CD4-positive, alpha-beta T cell treated with Interleukin-4 for 1 hour (primary cell): ENCODE results near the gene MED1.
"Not testable (repeated sequence)": the region's sequence is repeated elsewhere in the genome, so short reads cannot be mapped to it uniquely, and the experiment has no call there.

Experiments
- DNase-seq, 2 donors: peaks; one replicate each; pipeline ENCODE4 v3.0.0-alpha.2; 2020 to 2022

MED1 gene

GRCh38 chr17:39410279-39410678, 40.8 kb downstream of the MED1 start:
- DNase-seq, result no peak

- no peak for DNase-seq
Observed at GRCh38 chr17:39408360-39408759, 42.7 kb downstream of the MED1 start.

- no peak for DNase-seq
Observed at GRCh38 chr17:39406951-39407350, 44.1 kb downstream of the MED1 start.

GRCh38 chr17:39405436-39405835, 45.6 kb downstream of the MED1 start:
- DNase-seq, result no peak

GRCh38 chr17:39404542-39405378, 46.3 kb downstream of the MED1 start:
- no peak for DNase-seq

GRCh38 chr17:39402890-39403605, 48.0 kb downstream of the MED1 start:
- DNase-seq, result no peak

- peak; percentile 88 to 89 for DNase-seq
Observed at GRCh38 chr17:39402244-39402889, 48.7 kb downstream of the MED1 start.

GRCh38 chr17:39401412-39402243, 49.4 kb downstream of the MED1 start, which contains the start of gene FBXL20:
TSS of gene FBXL20 (minus strand) at chr17:39401626. CDS start at chr17:39401402, 224 bp downstream.
- peak; percentile 94 to 95 for DNase-seq

GRCh38 chr17:39400547-39401411, 50.3 kb downstream of the MED1 start:
- peak; percentile 7 to 12 for DNase-seq

- no peak for DNase-seq
Observed at GRCh38 chr17:39399791-39400190, 51.3 kb downstream of the MED1 start.

- DNase-seq, result peak in 1 of 2 donors; percentile 8
Observed at GRCh38 chr17:39393736-39394135, 57.3 kb downstream of the MED1 start.

GRCh38 chr17:39391448-39391847, 59.6 kb downstream of the MED1 start:
- no peak for DNase-seq

GRCh38 chr17:39385040-39385439, 66.0 kb downstream of the MED1 start:
- no peak for DNase-seq

GRCh38 chr17:39380144-39380543, 70.9 kb downstream of the MED1 start:
- DNase-seq, result no peak

- no peak for DNase-seq
Observed at GRCh38 chr17:39376434-39376833, 74.6 kb downstream of the MED1 start.

GRCh38 chr17:39367805-39368204, 83.3 kb downstream of the MED1 start:
- not testable (repeated sequence) for DNase-seq

GRCh38 chr17:39365872-39366271, 85.2 kb downstream of the MED1 start:
- DNase-seq, result no peak

GRCh38 chr17:39365242-39365641, 85.8 kb downstream of the MED1 start:
- no peak for DNase-seq

GRCh38 chr17:39364236-39365025, 86.6 kb downstream of the MED1 start:
- DNase-seq, result no peak

- no peak for DNase-seq
Observed at GRCh38 chr17:39361064-39361463, 90.0 kb downstream of the MED1 start.

GRCh38 chr17:39360537-39360936, 90.5 kb downstream of the MED1 start:
- DNase-seq, result no peak
